Measurements from ENCODE around the gene WFDC13.
"Not testable (repeated sequence)": the region's sequence is repeated elsewhere in the genome, so short reads cannot be mapped to it uniquely, and the experiment has no call there.

Gene WFDC13

GRCh38 chr20:45701873-45702272 lies at the start of gene WFDC13:
Gene WFDC13 (plus strand): TSS chr20:45702038. CDS start chr20:45702124, 86 bp downstream.
- no peak for DNase-seq (ENCODE audit: low read depth in 4 of 4, low spot score in 1 of 4)

GRCh38 chr20:45657038-45657437 lies 44.8 kb upstream of the WFDC13 start:
- DNase-seq (ENCODE audit: low read depth in 4 of 4, low spot score in 1 of 4), result not testable (repeated sequence)

- DNase-seq (ENCODE audit: low read depth in 4 of 4, low spot score in 1 of 4), result no peak
Observed at GRCh38 chr20:45670139-45670538, 31.7 kb upstream of the WFDC13 start, which contains the start of gene WFDC11. Gene WFDC11 (minus strand): TSS chr20:45670239. CDS start chr20:45650600, 19,639 bp downstream.

- no peak for DNase-seq (ENCODE audit: low read depth in 4 of 4, low spot score in 1 of 4)
Observed at GRCh38 chr20:45672765-45673164, 29.1 kb upstream of the WFDC13 start.

GRCh38 chr20:45679650-45680049 lies 22.2 kb upstream of the WFDC13 start:
- DNase-seq (ENCODE audit: low read depth in 4 of 4, low spot score in 1 of 4), result no peak

GRCh38 chr20:45685896-45686295 lies 15.9 kb upstream of the WFDC13 start:
- DNase-seq (ENCODE audit: low read depth in 4 of 4, low spot score in 1 of 4), result no peak

GRCh38 chr20:45693346-45693745 lies 8.5 kb upstream of the WFDC13 start:
- not testable (repeated sequence) for DNase-seq (ENCODE audit: low read depth in 4 of 4, low spot score in 1 of 4)

- DNase-seq (ENCODE audit: low read depth in 4 of 4, low spot score in 1 of 4), result no peak
Observed at GRCh38 chr20:45695496-45695895, 6.3 kb upstream of the WFDC13 start.

GRCh38 chr20:45701104-45701503 lies 734 bp upstream of the WFDC13 start:
- DNase-seq (ENCODE audit: low read depth in 4 of 4, low spot score in 1 of 4), result no peak

GRCh38 chr20:45704969-45705637 lies 3.3 kb downstream of the WFDC13 start, which contains the start of gene WFDC10B:
Gene WFDC10B (minus strand): TSS chr20:45705019. CDS start chr20:45685992, 19,027 bp downstream.
- no peak for DNase-seq (ENCODE audit: low read depth in 4 of 4, low spot score in 1 of 4)

- not testable (repeated sequence) for DNase-seq (ENCODE audit: low read depth in 4 of 4, low spot score in 1 of 4)
Observed at GRCh38 chr20:45716141-45716688, 14.4 kb downstream of the WFDC13 start.

- no peak for DNase-seq (ENCODE audit: low read depth in 4 of 4, low spot score in 1 of 4)
Observed at GRCh38 chr20:45722047-45722446, 20.2 kb downstream of the WFDC13 start, which contains the start of gene SPINT4. Gene SPINT4 (plus strand): TSS chr20:45722347. CDS start chr20:45722368, 21 bp downstream.

- no peak for DNase-seq (ENCODE audit: low read depth in 4 of 4, low spot score in 1 of 4)
Observed at GRCh38 chr20:45725134-45725533, 23.3 kb downstream of the WFDC13 start.

GRCh38 chr20:45727044-45727443 lies 25.2 kb downstream of the WFDC13 start:
- no peak for DNase-seq (ENCODE audit: low read depth in 4 of 4, low spot score in 1 of 4)

- DNase-seq (ENCODE audit: low read depth in 4 of 4, low spot score in 1 of 4), result no peak
Observed at GRCh38 chr20:45732199-45732598, 30.4 kb downstream of the WFDC13 start.

- no peak for DNase-seq (ENCODE audit: low read depth in 4 of 4, low spot score in 1 of 4)
Observed at GRCh38 chr20:45735552-45735951, 33.7 kb downstream of the WFDC13 start.

- no peak for DNase-seq (ENCODE audit: low read depth in 4 of 4, low spot score in 1 of 4)
Observed at GRCh38 chr20:45735988-45736387, 34.1 kb downstream of the WFDC13 start.

- no peak for DNase-seq (ENCODE audit: low read depth in 4 of 4, low spot score in 1 of 4)
Observed at GRCh38 chr20:45742596-45742995, 40.8 kb downstream of the WFDC13 start.

- DNase-seq (ENCODE audit: low read depth in 4 of 4, low spot score in 1 of 4), result no peak
Observed at GRCh38 chr20:45745015-45745414, 43.2 kb downstream of the WFDC13 start.

GRCh38 chr20:45751721-45752120 lies 49.9 kb downstream of the WFDC13 start:
- no peak for DNase-seq (ENCODE audit: low read depth in 4 of 4, low spot score in 1 of 4)

- DNase-seq (ENCODE audit: low read depth in 4 of 4, low spot score in 1 of 4), result peak in 1 of 4 experiments; percentile 11
Observed at GRCh38 chr20:45752746-45753145, 50.9 kb downstream of the WFDC13 start.

- DNase-seq (ENCODE audit: low read depth in 4 of 4, low spot score in 1 of 4), result no peak
Observed at GRCh38 chr20:45758096-45758495, 56.3 kb downstream of the WFDC13 start.

Data from stimulated activated CD4-positive, alpha-beta T cell treated with anti-CD3 and anti-CD28 coated beads, Interleukin-1b, Interleukin-23, amount 100 ng/mL, for 24 hours (primary cell).